ENCODE data around the gene TNFSF8.

Gene TNFSF8

GRCh38 chr9:114914139-114914538 is 16.3 kb downstream of the TNFSF8 start:
- H3K9ac ChIP-seq (ENCODE audit: low read length): no peak overlapping the region
- no peaks in the 10 kb centered on the region for H3K9me2 ChIP-seq (ENCODE audit: low read depth, low read length)
- no peaks in the 10 kb centered on the region for H3K79me2 ChIP-seq (ENCODE audit: insufficient read depth, low read length)
- H3K27me3 ChIP-seq (ENCODE audit: insufficient read depth, low read length): no peaks in the 10 kb centered on the region
- TF ChIP-seq CTCF (IDR thresholded peaks at IDR 0.05; ENCODE audit: low read length) (peak; percentile 50), EZH2 (IDR thresholded peaks at IDR 0.05; ENCODE audit: borderline replicate concordance, low read length) (no peak)
- no peaks in the 10 kb centered on the region for H4K20me1 ChIP-seq (ENCODE audit: insufficient read depth, low read length)
- no peak overlapping the region for H3K27ac ChIP-seq (ENCODE audit: low read depth, low read length, poor library complexity, severe bottlenecking)
- H3K36me3 ChIP-seq (ENCODE audit: insufficient read depth, low read length): peaks cover 57% of the 10 kb centered on the region
- no peaks in the 10 kb centered on the region for H3K9me3 ChIP-seq (ENCODE audit: low read length)
- H3F3A ChIP-seq (ENCODE audit: insufficient read depth, low read length): peaks cover 9% of the 10 kb centered on the region; the same call in 1 of the 2 replicates
- H3K4me2 ChIP-seq (ENCODE audit: low read length): no peak overlapping the region
- H2AFZ ChIP-seq (ENCODE audit: low read length): no peak overlapping the region
- H3K4me3 ChIP-seq (ENCODE audit: low read depth, low read length, poor library complexity, severe bottlenecking): no peak overlapping the region
- H3K4me1 ChIP-seq (ENCODE audit: insufficient read depth, low read length, severe bottlenecking): peaks cover 31% of the 10 kb centered on the region

GRCh38 chr9:114913656-114914055 is 16.7 kb downstream of the TNFSF8 start:
- no peaks in the 10 kb centered on the region for H3K9me2 ChIP-seq (ENCODE audit: low read depth, low read length)
- H3K9me3 ChIP-seq (ENCODE audit: low read length): no peaks in the 10 kb centered on the region
- no peak overlapping the region for H3K27ac ChIP-seq (ENCODE audit: low read depth, low read length, poor library complexity, severe bottlenecking)
- no peaks in the 10 kb centered on the region for H3K79me2 ChIP-seq (ENCODE audit: insufficient read depth, low read length)
- H3K4me3 ChIP-seq (ENCODE audit: low read depth, low read length, poor library complexity, severe bottlenecking): no peak overlapping the region
- peaks cover 57% of the 10 kb centered on the region for H3K36me3 ChIP-seq (ENCODE audit: insufficient read depth, low read length)
- no peak overlapping the region for H3K9ac ChIP-seq (ENCODE audit: low read length)
- no peak overlapping the region for H3K4me2 ChIP-seq (ENCODE audit: low read length)
- no peaks in the 10 kb centered on the region for H4K20me1 ChIP-seq (ENCODE audit: insufficient read depth, low read length)
- TF ChIP-seq EZH2 (IDR thresholded peaks at IDR 0.05; ENCODE audit: borderline replicate concordance, low read length): no peak
- TF ChIP-seq CTCF (IDR thresholded peaks at IDR 0.05; ENCODE audit: low read length): no peak
- peaks cover 36% of the 10 kb centered on the region for H3K4me1 ChIP-seq (ENCODE audit: insufficient read depth, low read length, severe bottlenecking)
- H3F3A ChIP-seq (ENCODE audit: insufficient read depth, low read length): peaks cover 10% of the 10 kb centered on the region; the same call in 1 of the 2 replicates
- no peaks in the 10 kb centered on the region for H3K27me3 ChIP-seq (ENCODE audit: insufficient read depth, low read length)
- H2AFZ ChIP-seq (ENCODE audit: low read length): no peak overlapping the region

GRCh38 chr9:114913217-114913616 is 17.2 kb downstream of the TNFSF8 start:
- no peaks in the 10 kb centered on the region for H3K9me2 ChIP-seq (ENCODE audit: low read depth, low read length)
- H4K20me1 ChIP-seq (ENCODE audit: insufficient read depth, low read length): no peaks in the 10 kb centered on the region
- H3K79me2 ChIP-seq (ENCODE audit: insufficient read depth, low read length): no peaks in the 10 kb centered on the region
- TF ChIP-seq EZH2 (IDR thresholded peaks at IDR 0.05; ENCODE audit: borderline replicate concordance, low read length) (no peak), CTCF (IDR thresholded peaks at IDR 0.05; ENCODE audit: low read length) (no peak)
- no peaks in the 10 kb centered on the region for H3K27me3 ChIP-seq (ENCODE audit: insufficient read depth, low read length)
- H3K36me3 ChIP-seq (ENCODE audit: insufficient read depth, low read length): peaks cover 56% of the 10 kb centered on the region
- H2AFZ ChIP-seq (ENCODE audit: low read length): no peak overlapping the region
- H3K9ac ChIP-seq (ENCODE audit: low read length): no peak overlapping the region
- H3K27ac ChIP-seq (ENCODE audit: low read depth, low read length, poor library complexity, severe bottlenecking): peak overlapping the region; percentile 39
- H3K4me1 ChIP-seq (ENCODE audit: insufficient read depth, low read length, severe bottlenecking): peaks cover 40% of the 10 kb centered on the region
- H3K4me3 ChIP-seq (ENCODE audit: low read depth, low read length, poor library complexity, severe bottlenecking): no peak overlapping the region
- H3K9me3 ChIP-seq (ENCODE audit: low read length): no peaks in the 10 kb centered on the region
- no peak overlapping the region for H3K4me2 ChIP-seq (ENCODE audit: low read length)
- peaks cover 10% of the 10 kb centered on the region; the same call in 1 of the 2 replicates for H3F3A ChIP-seq (ENCODE audit: insufficient read depth, low read length)

All from OCI-LY1 (cell line).